Astrocyte (in vitro differentiated cells and primary cell): ENCODE data around the gene RNH1.

Source experiments
- CTCF ChIP-seq: IDR thresholded peaks from 2 replicates; pipeline ENCODE4 v1.5.1; 2011; ENCODE audit warnings: low read depth, mild to moderate bottlenecking, inconsistent platforms, low read length, moderate library complexity; ENCODE audit not compliant: insufficient read depth
- EZH2 ChIP-seq: IDR thresholded peaks from 2 replicates; pipeline ENCODE4 v1.6.1; 2012; ENCODE audit warnings: mild to moderate bottlenecking, low read length, inconsistent platforms; ENCODE audit not compliant: insufficient read depth

- TF ChIP-seq CTCF (no peak), EZH2 (no peak)
Observed at GRCh38 chr11:473415-473814, 33.6 kb downstream of the RNH1 start.
